Left ventricle myocardium superior (tissue), 1 donor: ENCODE data around the gene KCNB1. TPM values are rescaled to one million over a fixed set of nuclear protein-coding genes. Genes with fewer than 3 reads are reported as not detected.

ENCODE experiments used
- ATAC-seq: fragments of 200-7000 bp; cut with Tn5 transposase; one replicate; pipeline ENCODE4 v1.9.1; 2020; ENCODE audit warnings: mild to moderate bottlenecking, moderate library complexity
- DNase-seq: peaks from one replicate; pipeline ENCODE4 v3.0.0-alpha.2; 2020
- intact Hi-C: fragments of 100-400 bp; cut with micrococcal nuclease; formaldehyde crosslinking; loops from one replicate; pipeline ENCODE4 v1.11.0; 2022
- total RNA-seq: library from RNA; stranded (reverse); fragmentation: NEBNext Ultra II Directional; extraction: Animal tissue kit (Norgen Biotek cat#: 25700); gene quantifications from one replicate; pipeline ENCODE4 v1.2.1, GENCODE V29; 2021
- donor health status: DM: no; HTN: yes; CAD: no; lungs with severe emphysema.

Gene KCNB1
- total RNA-seq, 1 donor from 2014 or later: 1.9 TPM

DNA sequence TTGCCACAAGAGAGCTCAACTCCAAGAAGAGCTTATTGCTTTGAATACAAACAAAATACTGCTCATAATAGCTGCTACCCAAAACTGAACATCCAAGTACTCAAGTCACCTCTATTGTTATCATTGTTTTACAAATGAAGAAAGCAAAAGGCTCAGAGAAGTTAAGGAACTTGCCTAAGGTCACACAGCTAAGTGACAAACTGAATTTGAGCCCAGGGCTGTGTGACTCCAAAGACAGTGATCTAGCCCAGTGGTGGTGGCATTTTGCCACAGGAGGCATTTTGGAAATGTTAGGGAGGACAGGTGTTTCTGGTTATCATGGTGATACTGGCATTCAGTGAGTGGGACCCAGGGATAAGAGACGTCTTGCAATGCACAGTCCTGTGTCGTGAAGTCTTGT is 79.5 kb downstream of the KCNB1 start:
- no peak for ATAC-seq
- DNase-seq: no peak
- intact Hi-C loops: no loop called here

DNA sequence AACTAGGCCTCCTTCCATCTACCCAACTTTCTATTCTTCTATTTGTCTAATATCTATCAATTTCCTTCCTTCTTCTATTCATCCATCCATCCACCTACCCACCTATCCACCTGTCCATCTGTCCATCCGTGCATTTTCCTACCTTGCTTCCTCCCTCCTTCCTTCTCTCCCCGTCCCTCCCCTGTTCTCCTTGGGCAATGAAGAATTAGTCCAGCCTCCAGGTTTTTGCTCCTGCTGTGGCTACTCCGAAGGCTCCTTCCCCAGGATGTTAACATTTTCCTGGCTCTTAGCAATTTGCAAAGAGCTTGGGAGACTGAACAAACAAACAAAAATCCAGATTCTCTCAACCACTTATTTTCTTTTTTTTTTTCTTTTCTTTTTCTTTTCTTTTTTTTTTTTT is 81.6 kb downstream of the KCNB1 start:
- DNase-seq (no peak), ATAC-seq (peak; percentile 69)
- intact Hi-C loops: no loop called here

DNA sequence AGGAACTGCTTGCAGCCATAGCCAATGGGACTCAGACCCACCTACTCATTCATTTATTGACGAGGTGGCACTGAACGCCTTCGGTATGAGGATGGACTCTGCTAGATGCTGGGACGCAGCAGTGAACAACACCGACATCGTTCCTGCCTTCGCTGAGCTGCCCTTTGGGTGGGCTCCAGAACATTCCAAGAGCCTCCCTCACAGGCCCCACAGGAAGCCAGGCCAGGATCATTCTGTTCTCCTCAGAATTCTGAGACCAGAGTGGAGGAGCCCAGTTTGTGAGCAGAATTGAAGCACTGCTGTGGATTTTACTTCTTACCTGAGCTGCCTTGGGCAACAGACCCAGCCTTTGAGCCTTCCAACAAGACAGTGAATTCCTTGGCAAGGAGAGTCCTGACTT is 82.1 kb downstream of the KCNB1 start:
- ATAC-seq: peak; percentile 82
- intact Hi-C loops: no loop called here
- DNase-seq: peak; percentile 47

DNA sequence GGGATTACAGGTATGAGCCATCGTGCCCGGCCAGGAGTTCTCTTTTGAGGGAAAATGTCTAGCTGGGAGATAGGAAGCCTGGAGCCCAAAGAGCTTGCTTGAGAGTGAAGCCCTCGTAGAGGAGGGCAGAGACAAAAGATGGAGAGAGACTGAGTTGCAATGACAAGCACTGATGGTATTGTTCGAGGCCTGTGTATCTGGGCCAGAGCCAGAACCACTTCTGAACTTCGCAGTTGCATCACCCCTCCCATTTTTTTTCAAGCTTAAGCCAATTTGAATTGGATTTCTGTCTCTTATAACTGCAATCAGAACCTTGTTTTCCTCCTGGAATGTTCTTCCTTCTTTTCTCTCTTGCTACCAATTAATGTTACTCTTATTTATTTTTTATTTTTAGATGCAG is 83.1 kb downstream of the KCNB1 start:
- no peak for DNase-seq
- ATAC-seq: peak; percentile 40
- intact Hi-C loops: no loop called here

DNA sequence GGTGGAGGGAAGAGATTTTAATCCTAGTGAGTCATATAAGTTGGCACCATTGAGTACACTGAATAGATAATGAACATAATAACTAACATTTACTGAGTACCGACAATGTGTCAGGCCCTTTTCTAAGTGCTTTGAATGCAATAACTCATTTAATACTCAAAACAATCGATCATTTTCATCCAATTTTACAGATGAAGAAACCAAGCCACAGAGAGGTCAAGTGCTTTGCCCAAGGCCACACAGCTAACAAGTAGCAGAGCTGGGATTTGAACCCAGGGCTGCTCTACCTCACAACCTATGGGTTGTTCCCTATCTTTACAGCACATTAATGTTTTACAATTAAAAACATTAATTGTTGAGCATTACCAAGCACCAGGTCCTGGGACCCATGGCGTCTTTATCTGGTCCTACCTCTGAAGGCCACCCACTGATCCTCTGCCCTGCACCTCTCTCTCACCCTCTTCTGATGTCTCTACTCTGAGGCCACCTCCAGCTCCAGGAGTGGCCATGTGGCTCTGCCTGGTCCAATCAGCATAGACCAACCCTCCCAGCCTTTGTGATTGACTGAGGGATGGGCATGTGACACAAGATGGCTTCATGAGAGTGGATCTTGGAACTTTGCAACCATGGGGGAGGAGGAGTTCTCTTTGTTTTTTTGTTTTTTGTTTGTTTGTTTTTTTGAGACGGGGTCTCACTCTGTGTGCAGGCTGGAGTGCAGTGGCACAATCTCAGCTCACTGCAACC is 83.9 kb downstream of the KCNB1 start:
- DNase-seq (no peak), ATAC-seq (no peak)
- intact Hi-C loops: no loop called here

DNA sequence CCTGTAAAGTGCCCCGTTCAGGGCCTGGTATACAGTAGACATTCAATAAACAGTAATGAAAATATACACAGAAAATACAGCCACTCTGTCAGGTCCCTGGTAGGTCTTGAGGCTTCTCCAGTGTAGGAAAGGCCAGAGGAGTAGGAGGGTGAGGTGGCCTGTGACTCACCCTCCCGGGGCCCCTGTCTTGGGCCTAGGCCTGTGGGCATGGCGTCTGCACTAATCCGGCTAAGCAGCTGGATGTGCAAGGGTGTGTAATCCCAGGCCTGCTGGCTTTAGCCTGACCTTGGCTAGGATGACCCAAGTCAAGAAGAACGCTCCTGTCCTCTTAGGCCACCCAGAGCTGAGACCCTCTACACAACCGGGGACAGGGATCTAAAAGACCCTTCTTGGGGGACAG is 84.9 kb downstream of the KCNB1 start:
- DNase-seq (no peak), ATAC-seq (no peak)
- intact Hi-C loops: no loop called here

DNA sequence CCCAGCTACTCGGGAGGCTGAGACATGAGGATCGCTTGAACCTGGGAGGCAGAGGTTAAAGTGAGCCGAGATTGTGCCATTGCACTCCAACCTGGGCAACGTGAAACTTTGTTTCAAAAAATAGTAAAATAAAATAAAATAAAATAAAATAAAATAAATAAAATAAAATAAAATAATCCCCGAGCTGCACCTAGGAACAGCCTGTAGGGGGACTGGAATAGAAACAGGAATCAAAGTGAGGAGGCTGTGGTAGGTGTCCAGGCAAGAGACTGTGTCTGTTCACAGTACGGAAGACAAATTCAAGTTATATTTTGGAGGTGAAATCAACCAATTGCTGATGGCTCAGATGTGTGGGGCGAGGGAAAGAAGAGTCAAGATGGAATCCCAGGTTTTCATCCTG is 86.2 kb downstream of the KCNB1 start:
- intact Hi-C loops: no loop called here
- DNase-seq: no peak
- ATAC-seq: no peak

- DNase-seq (no peak), ATAC-seq (no peak)
- intact Hi-C loops: no loop called here
Observed at GRCh38 chr20:49395659-49396058, 86.8 kb downstream of the KCNB1 start.

GRCh38 chr20:49395183-49395582 is 87.3 kb downstream of the KCNB1 start:
- ATAC-seq (peak; percentile 50), DNase-seq (no peak)
- intact Hi-C loops: no loop called here

DNA sequence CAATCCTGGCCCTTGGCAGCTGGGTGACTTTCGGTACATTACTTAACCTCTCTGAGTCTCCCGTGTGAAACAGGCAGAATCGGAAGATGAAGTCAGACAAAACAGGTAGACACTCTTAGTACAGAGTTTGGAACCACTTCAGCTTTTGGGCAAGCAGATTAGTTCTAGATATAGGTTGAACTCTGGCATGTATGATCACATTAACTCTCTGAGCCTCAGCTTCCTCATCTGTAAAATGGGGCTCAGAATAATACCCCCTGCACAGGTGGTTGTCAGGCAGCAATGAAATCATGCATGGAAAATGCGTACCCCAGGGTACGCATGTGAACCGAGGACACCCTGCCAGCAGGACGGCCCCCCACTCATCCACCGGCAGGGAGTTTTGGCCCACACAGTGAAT is 87.7 kb downstream of the KCNB1 start:
- ATAC-seq: no peak
- no peak for DNase-seq
- intact Hi-C loops: no loop called here

GRCh38 chr20:49394264-49394663 is 88.2 kb downstream of the KCNB1 start:
- intact Hi-C loops: no loop called here
- no peak for DNase-seq
- ATAC-seq: peak; percentile 18

GRCh38 chr20:49393803-49394202 is 88.7 kb downstream of the KCNB1 start:
- ATAC-seq (no peak), DNase-seq (no peak)
- intact Hi-C loops: no loop called here

DNA sequence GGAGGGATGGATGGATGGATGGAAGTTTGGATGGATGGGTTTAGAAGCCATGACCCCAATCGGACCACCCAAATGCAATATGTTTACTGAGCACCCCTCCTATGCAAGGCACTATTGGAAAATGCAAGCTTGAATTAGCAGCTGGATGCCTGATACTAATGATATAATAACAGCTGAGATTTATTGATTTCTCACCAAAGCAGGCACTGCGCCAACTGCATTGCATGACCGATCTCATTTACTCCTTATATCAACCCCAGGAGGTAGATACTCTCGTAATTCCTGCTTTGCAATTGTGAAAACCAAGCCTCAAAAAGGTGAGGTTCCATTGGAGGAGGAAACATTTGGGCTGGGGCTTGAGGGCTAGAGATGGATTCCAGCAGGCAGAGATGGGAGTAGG is 89.7 kb downstream of the KCNB1 start:
- intact Hi-C loops: no loop called here
- DNase-seq (no peak), ATAC-seq (no peak)

- intact Hi-C loops: no loop called here
- DNase-seq (no peak), ATAC-seq (peak; percentile 69)
Observed at GRCh38 chr20:49391404-49392245, 90.8 kb downstream of the KCNB1 start.

- DNase-seq (no peak), ATAC-seq (no peak)
- intact Hi-C loops: loop anchor here (10.0 kb wide), 1 partner anchor 95 kb away; the partner anchor contains the start of gene KCNB1
Observed at GRCh38 chr20:49389854-49390253, 92.6 kb downstream of the KCNB1 start.

GRCh38 chr20:49388744-49389143 is 93.7 kb downstream of the KCNB1 start:
- ATAC-seq: no peak
- intact Hi-C loops: loop anchor here (10.0 kb wide), 1 partner anchor 96 kb away; the partner anchor contains the start of gene KCNB1

DNA sequence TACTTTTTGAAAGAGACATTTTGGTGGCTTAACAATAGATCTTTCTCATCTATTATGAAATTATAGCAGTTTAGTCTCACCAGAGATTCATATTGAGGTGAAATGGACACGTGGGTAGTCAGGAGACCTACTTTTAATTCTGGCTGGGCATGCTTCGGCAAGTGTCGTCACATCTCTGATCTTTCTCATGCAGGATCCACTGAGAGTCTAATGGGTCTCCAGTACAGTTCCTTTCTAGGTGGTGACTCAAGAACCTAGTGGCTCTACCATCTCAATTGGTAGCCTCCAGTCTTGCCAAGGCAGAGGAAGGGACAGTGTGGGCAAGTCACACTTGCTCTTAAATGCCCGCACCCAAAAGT is 94.9 kb downstream of the KCNB1 start:
- intact Hi-C loops: loop anchor here (10.0 kb wide), 1 partner anchor 97 kb away; the partner anchor contains the start of gene KCNB1
- ATAC-seq (no peak), DNase-seq (no peak)

More at GRCh38 chr20:49388744-49389143, 93.7 kb downstream of the KCNB1 start:
- DNase-seq: no peak

GRCh38 chr20:49386848-49387580 is 95.5 kb downstream of the KCNB1 start:
- intact Hi-C loops: loop anchor here (10.0 kb wide), 1 partner anchor 98 kb away; the partner anchor contains the start of gene KCNB1
- ATAC-seq (no peak), DNase-seq (no peak)

- intact Hi-C loops: loop anchor here (10.0 kb wide), 1 partner anchor 99 kb away; the partner anchor contains the start of gene KCNB1
- DNase-seq (no peak), ATAC-seq (peak; percentile 53)
Observed at GRCh38 chr20:49385465-49385864, 97.0 kb downstream of the KCNB1 start.
